LNCAP (cell line): ENCODE results near the gene SUSD1.

ENCODE experiments used
- TF ChIP-seq, protein P1 (sequence below): fragments of 450-650 bp; IDR thresholded peaks from 2 replicates; pipeline ENCODE4 v1.5.1; 2017; ENCODE audit warnings: mild to moderate bottlenecking

SUSD1 gene

DNA sequence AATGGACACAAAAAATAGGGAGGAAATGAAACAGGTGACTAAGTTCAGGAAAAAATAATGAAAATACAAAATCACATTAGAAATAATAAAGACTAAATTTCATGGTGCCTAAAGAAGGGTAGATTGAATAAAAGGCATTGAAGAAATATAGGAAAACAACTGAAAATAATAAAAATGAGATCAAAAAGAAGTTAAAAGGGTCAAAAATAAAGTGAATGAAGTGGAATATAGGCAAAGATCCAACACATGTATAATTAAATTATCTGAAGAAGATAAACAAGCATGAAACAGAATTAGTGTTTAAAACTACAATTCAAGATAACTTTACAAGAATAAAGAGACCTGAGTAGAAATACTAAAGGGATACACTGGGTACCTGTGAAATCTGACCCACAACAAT is 87.6 kb downstream of the SUSD1 start:
- TF ChIP-seq, protein P1, sequence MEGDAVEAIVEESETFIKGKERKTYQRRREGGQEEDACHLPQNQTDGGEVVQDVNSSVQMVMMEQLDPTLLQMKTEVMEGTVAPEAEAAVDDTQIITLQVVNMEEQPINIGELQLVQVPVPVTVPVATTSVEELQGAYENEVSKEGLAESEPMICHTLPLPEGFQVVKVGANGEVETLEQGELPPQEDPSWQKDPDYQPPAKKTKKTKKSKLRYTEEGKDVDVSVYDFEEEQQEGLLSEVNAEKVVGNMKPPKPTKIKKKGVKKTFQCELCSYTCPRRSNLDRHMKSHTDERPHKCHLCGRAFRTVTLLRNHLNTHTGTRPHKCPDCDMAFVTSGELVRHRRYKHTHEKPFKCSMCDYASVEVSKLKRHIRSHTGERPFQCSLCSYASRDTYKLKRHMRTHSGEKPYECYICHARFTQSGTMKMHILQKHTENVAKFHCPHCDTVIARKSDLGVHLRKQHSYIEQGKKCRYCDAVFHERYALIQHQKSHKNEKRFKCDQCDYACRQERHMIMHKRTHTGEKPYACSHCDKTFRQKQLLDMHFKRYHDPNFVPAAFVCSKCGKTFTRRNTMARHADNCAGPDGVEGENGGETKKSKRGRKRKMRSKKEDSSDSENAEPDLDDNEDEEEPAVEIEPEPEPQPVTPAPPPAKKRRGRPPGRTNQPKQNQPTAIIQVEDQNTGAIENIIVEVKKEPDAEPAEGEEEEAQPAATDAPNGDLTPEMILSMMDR: no peak

DNA sequence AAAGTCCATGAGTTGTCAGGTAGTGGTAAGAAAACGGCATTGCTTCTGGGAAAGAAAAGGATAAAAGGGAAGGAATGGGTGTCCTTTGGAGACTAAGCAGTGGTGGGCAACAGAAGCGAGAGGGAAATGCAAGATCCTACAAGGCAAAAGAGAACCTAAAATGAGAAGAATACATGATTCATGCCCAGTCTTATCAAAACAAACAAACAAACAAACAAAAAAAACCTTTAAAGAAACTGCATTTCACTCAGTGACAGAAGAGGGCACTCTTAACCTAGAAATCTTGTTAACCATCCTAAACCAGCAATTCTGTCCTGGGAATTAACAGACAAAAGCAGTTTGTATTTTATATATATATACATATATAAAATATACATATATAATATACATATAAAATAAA is 88.5 kb downstream of the SUSD1 start:
- TF ChIP-seq, protein P1: peak; percentile 64

DNA sequence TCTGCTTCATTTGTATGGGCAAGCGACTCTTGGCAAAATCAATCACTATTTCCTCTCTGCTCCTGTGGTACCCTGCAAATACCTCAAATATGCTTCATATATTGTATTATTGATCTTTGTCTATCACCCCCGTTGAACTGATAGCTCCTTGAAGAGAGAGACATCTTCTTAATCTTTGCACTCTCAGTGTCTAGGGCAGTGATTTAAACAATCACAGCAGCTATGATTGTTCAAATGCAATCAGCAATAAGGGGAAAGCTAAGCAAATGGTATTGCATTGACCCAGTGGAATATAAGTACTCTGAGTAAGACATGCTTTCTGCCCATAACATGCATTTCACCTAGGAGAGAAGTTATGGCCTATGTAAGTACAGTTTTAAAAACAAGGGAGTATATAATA is 90.2 kb downstream of the SUSD1 start:
- TF ChIP-seq, protein P1: no peak

DNA sequence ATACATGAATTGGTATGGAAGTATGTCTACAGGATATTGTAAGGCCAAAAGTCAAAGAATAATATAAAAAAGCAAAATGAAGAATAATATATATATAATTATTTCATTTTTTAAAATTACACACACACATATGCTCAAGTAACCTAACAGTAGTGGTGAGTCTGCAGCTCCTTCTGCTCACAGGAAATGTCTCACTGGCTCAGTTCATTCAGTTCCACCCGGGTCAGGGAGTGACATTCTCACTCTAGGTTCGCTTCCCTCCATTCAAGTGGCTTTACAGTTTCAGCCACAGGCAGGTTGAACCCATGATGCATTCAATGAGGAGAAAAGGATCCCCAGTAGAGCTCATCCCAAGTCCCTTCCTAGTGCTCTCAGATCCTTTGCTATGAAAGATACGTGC is 90.8 kb downstream of the SUSD1 start:
- TF ChIP-seq, protein P1: no peak

DNA sequence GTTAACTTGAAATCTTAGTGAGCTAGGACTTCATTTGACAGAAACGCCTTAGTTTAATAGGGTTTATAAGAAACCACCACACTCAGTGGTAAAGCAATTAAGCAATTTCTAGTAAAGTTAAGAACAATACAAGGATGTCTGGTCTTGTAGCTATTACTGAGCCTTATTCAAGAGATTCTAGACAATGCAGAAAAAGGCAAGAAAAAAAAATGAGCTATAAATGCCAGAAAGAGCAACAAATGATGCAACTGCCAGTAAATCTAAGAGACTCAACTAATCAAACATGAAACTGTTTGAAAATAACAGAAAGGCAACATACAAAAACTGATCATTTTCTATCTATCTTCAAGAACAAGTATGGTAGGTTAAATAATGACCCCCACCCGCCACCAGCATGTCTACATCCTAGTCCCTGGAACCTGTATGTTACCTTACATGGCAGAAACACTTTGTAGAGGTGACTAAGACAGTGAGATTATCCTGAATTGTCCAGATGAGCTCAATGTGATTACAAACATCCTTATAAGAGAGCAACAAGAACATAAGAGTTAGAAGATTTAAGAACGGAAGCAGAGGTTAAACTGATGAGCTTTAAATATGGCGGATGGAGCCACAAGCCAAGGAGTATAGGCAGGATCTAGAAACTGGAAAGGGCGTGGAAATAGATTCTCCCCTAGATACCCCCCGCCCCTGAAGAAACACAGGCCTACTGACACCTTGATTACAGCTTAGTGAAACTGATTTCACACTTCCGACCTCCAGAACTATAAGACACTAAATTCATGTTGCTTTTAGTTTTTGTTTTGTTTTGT is 93.0 kb downstream of the SUSD1 start:
- TF ChIP-seq, protein P1: no peak

DNA sequence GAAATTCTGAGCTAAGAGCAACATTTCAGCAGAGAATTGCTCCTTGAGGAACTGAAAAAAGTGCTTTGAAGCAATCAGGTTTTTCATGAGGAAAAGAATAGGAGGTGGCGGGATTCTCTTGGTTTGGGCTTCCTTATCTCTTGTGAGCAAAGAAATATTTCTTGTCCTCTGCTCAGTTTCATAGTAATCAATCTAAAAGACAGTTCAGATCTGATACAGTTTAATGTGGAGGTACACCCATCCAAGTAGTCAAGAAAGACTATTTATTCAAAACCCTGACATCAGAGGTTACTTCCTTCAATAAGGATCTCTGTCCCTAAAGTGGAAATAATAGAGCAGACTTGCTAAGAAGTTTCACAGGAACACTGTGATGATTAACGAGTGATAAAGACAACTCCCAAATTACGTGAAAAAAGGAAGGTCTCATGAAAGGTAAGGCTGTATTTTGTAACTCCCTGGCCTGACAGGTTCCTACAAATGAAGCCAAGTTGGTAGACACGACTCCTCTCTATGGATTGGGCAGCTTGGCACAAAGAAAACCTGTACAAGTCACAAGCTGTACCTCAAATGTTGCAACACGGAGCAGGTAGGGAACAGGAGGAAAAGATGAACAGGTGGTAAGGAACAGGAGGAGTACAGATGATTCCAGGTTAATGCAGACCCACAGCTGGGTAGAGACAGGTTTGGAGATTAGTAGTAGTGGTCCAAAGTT is 94.1 kb downstream of the SUSD1 start:
- TF ChIP-seq, protein P1: no peak

DNA sequence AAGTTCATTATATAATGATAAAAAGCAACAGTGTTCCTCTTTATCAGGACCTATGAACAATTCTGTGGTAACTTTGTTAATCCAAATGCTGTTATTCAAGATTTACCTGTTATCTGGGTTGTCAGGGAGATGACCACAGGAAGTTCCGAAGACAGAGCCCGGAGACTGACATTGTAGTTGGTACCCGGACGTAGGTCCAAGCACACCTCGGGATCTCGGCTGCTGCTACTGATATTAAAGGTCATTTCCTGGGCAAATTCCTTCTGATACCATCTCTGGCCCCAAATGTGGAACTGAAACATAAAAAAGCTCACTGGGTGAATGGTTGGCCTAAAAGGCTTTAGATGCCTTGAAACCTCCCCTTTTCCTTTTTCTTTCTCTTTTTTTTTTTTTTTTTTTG is 96.7 kb downstream of the SUSD1 start:
- TF ChIP-seq, protein P1: no peak
